ENCODE measurements around the gene LRP2BP. TPM values are rescaled to one million over a fixed set of nuclear protein-coding genes. Genes with fewer than 3 reads are reported as not detected.
"Not testable (repeated sequence)": the region's sequence is repeated elsewhere in the genome, so short reads cannot be mapped to it uniquely, and the experiment has no call there.

Gene LRP2BP
- total RNA-seq, 1 experiment from 2014 or later: 0.33 TPM

GRCh38 chr4:185328586-185328985 lies 67.1 kb downstream of the LRP2BP start (continued):
- no peak for TF ChIP-seq ARID4B (CRISPR knock-in tag; IDR thresholded peaks at IDR 0.05; ENCODE audit: borderline replicate concordance)
- TF ChIP-seq PRRX2 (CRISPR knock-in tag; IDR thresholded peaks at IDR 0.05): no peak
- TF ChIP-seq, protein P1, sequence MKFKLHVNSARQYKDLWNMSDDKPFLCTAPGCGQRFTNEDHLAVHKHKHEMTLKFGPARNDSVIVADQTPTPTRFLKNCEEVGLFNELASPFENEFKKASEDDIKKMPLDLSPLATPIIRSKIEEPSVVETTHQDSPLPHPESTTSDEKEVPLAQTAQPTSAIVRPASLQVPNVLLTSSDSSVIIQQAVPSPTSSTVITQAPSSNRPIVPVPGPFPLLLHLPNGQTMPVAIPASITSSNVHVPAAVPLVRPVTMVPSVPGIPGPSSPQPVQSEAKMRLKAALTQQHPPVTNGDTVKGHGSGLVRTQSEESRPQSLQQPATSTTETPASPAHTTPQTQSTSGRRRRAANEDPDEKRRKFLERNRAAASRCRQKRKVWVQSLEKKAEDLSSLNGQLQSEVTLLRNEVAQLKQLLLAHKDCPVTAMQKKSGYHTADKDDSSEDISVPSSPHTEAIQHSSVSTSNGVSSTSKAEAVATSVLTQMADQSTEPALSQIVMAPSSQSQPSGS (CRISPR knock-in tag; IDR thresholded peaks at IDR 0.05; ENCODE audit: borderline replicate concordance, low read depth): no peak
- no peak for TF ChIP-seq RELA (CRISPR knock-in tag; IDR thresholded peaks at IDR 0.05; ENCODE audit: borderline replicate concordance)

- H3K27me3 Mint-ChIP-seq (ENCODE audit: low read depth); ATAC-seq; DNase-seq (ENCODE audit: low spot score); H3K4me3 Mint-ChIP-seq; H3K4me1 Mint-ChIP-seq; POLR2A ChIA-PET; CTCF ChIA-PET; H3K27ac Mint-ChIP-seq: not testable (repeated sequence)
- Mint-ChIP-seq H3K9me3 (peaks cover 60% of the 10 kb centered on the region), H3K36me3 (peaks cover 77% of the 10 kb centered on the region)
These were observed 70.0 kb downstream of the LRP2BP start for GRCh38 chr4:185325721-185326120.

- ATAC-seq; H3K4me3 Mint-ChIP-seq; H3K27ac Mint-ChIP-seq; POLR2A ChIA-PET; DNase-seq (ENCODE audit: low spot score); H3K27me3 Mint-ChIP-seq (ENCODE audit: low read depth); CTCF ChIA-PET: not testable (repeated sequence)
- Mint-ChIP-seq H3K9me3 (peaks cover 54% of the 10 kb centered on the region), H3K36me3 (peaks cover 75% of the 10 kb centered on the region), H3K4me1 (peaks cover 12% of the 10 kb centered on the region)
These were observed 71.4 kb downstream of the LRP2BP start for GRCh38 chr4:185324361-185324760.

- H3K4me1 Mint-ChIP-seq: peaks cover 17% of the 10 kb centered on the region
- no peak for TF ChIP-seq KAT7 (CRISPR knock-in tag; IDR thresholded peaks at IDR 0.05; ENCODE audit: borderline replicate concordance)
- TF ChIP-seq TCF7 (CRISPR knock-in tag; IDR thresholded peaks at IDR 0.05; ENCODE audit: low read depth): no peak
- no peak for TF ChIP-seq ZNF138 (CRISPR knock-in tag; conservative IDR thresholded peaks at IDR 0.05)
- DNase-seq (ENCODE audit: low spot score): no peak
- POLR2A ChIA-PET: no interaction called here
- CTCF ChIA-PET: no interaction called here
- peaks cover 67% of the 10 kb centered on the region for H3K36me3 Mint-ChIP-seq
- H3K4me3 Mint-ChIP-seq: no peak overlapping the region
- no peaks in the 10 kb centered on the region; the same call in 1 of the 2 replicates for H3K27me3 Mint-ChIP-seq (ENCODE audit: low read depth)
- peaks cover 46% of the 10 kb centered on the region for H3K9me3 Mint-ChIP-seq
- no peak overlapping the region for H3K27ac Mint-ChIP-seq
- no peak for ATAC-seq
These were observed 72.1 kb downstream of the LRP2BP start for GRCh38 chr4:185323606-185324005.

DNA sequence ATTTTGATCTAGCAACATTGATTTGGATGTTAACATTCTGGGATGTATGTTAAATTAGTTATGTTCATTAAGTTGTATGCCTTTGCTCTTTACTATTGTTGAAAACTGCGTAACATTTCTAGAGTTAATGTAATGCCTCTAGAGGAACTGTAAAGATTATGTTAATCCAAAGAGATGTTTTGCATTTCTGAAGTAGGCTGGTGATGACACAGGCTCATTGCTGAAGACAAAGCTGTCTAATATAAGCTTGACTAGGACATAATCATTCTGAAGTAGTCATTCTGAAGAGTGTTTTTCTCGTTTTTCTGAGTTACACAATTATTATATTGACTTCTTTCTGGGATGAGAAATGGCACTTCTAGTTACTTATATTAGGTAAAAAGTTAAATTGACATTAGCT lies 72.9 kb downstream of the LRP2BP start:
- Mint-ChIP-seq H3K36me3 (peaks cover 60% of the 10 kb centered on the region), H3K4me3 (no peak overlapping the region), H3K27me3 (ENCODE audit: low read depth) (no peaks in the 10 kb centered on the region; the same call in 1 of the 2 replicates), H3K27ac (no peak overlapping the region), H3K4me1 (peaks cover 24% of the 10 kb centered on the region), H3K9me3 (peaks cover 39% of the 10 kb centered on the region)
- no peak for DNase-seq (ENCODE audit: low spot score)
- no peak for ATAC-seq
- ChIA-PET CTCF (no interaction called here), POLR2A (no interaction called here)
- TF ChIP-seq GTF2I (CRISPR knock-in tag; conservative IDR thresholded peaks at IDR 0.05) (no peak), ZNF425 (CRISPR knock-in tag; conservative IDR thresholded peaks at IDR 0.05) (no peak), GABPB1 (CRISPR knock-in tag; IDR thresholded peaks at IDR 0.05) (no peak), E2F1 (CRISPR knock-in tag; IDR thresholded peaks at IDR 0.05) (no peak), SMAD3 (CRISPR knock-in tag; IDR thresholded peaks at IDR 0.05; ENCODE audit: borderline replicate concordance) (no peak), CBFB (CRISPR knock-in tag; IDR thresholded peaks at IDR 0.05; ENCODE audit: low read depth) (no peak), ZNF416 (CRISPR knock-in tag; IDR thresholded peaks at IDR 0.05) (no peak), ZNF121 (CRISPR knock-in tag; IDR thresholded peaks at IDR 0.05) (no peak), TP53 (CRISPR knock-in tag; IDR thresholded peaks at IDR 0.05) (no peak)
- TF ChIP-seq, protein P2, sequence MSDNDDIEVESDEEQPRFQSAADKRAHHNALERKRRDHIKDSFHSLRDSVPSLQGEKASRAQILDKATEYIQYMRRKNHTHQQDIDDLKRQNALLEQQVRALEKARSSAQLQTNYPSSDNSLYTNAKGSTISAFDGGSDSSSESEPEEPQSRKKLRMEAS (CRISPR knock-in tag; IDR thresholded peaks at IDR 0.05): no peak
- TF ChIP-seq, protein P3, sequence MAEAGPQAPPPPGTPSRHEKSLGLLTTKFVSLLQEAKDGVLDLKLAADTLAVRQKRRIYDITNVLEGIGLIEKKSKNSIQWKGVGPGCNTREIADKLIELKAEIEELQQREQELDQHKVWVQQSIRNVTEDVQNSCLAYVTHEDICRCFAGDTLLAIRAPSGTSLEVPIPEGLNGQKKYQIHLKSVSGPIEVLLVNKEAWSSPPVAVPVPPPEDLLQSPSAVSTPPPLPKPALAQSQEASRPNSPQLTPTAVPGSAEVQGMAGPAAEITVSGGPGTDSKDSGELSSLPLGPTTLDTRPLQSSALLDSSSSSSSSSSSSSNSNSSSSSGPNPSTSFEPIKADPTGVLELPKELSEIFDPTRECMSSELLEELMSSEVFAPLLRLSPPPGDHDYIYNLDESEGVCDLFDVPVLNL (CRISPR knock-in tag; IDR thresholded peaks at IDR 0.05; ENCODE audit: borderline replicate concordance, low read depth): no peak

All from WTC11 (cell line).